ENCODE measurements around the gene BARD1. TPM values are rescaled to one million over a fixed set of nuclear protein-coding genes. Genes with fewer than 3 reads are reported as not detected.
"Not testable (repeated sequence)": the region's sequence is repeated elsewhere in the genome, so short reads cannot be mapped to it uniquely, and the experiment has no call there.

Gene BARD1
- total RNA-seq, 1 donor from 2014 or later: 10.3 TPM

GRCh38 chr2:214772443-214773015 is 37.0 kb downstream of the BARD1 start:
- no peak for DNase-seq (ENCODE audit: low read depth)

- DNase-seq (ENCODE audit: low read depth): peak; percentile 13
Observed at GRCh38 chr2:214765180-214765579, 44.3 kb downstream of the BARD1 start.

GRCh38 chr2:214753455-214753854 is 56.0 kb downstream of the BARD1 start:
- DNase-seq (ENCODE audit: low read depth): no peak

- DNase-seq (ENCODE audit: low read depth): no peak
Observed at GRCh38 chr2:214750529-214750928, 59.0 kb downstream of the BARD1 start.

- DNase-seq (ENCODE audit: low read depth): peak; percentile 33
Observed at GRCh38 chr2:214747992-214748391, 61.5 kb downstream of the BARD1 start.

GRCh38 chr2:214742119-214742518 is 67.4 kb downstream of the BARD1 start:
- DNase-seq (ENCODE audit: low read depth): no peak

- DNase-seq (ENCODE audit: low read depth): peak; percentile 30
Observed at GRCh38 chr2:214740867-214741395, 68.6 kb downstream of the BARD1 start.

- DNase-seq (ENCODE audit: low read depth): no peak
Observed at GRCh38 chr2:214737188-214737587, 72.3 kb downstream of the BARD1 start.

- DNase-seq (ENCODE audit: low read depth): peak; percentile 19
Observed at GRCh38 chr2:214730800-214731407, 78.6 kb downstream of the BARD1 start.

GRCh38 chr2:214730248-214730647 is 79.2 kb downstream of the BARD1 start:
- peak; percentile 24 for DNase-seq (ENCODE audit: low read depth)

- no peak for DNase-seq (ENCODE audit: low read depth)
Observed at GRCh38 chr2:214724741-214725140, 84.7 kb downstream of the BARD1 start.

GRCh38 chr2:214717837-214718236 is 91.6 kb downstream of the BARD1 start:
- not testable (repeated sequence) for DNase-seq (ENCODE audit: low read depth)

GRCh38 chr2:214716811-214717560 is 92.5 kb downstream of the BARD1 start:
- peak; percentile 6 for DNase-seq (ENCODE audit: low read depth)

- DNase-seq (ENCODE audit: low read depth): no peak
Observed at GRCh38 chr2:214715025-214715424, 94.5 kb downstream of the BARD1 start.

- DNase-seq (ENCODE audit: low read depth): no peak
Observed at GRCh38 chr2:214713080-214713830, 96.2 kb downstream of the BARD1 start.

- DNase-seq (ENCODE audit: low read depth): no peak
Observed at GRCh38 chr2:214710729-214711128, 98.8 kb downstream of the BARD1 start.

GRCh38 chr2:214706986-214707385 is 102.5 kb downstream of the BARD1 start:
- DNase-seq (ENCODE audit: low read depth): peak; percentile 11

GRCh38 chr2:214699236-214699635 is 110.2 kb downstream of the BARD1 start:
- DNase-seq (ENCODE audit: low read depth): no peak

- DNase-seq (ENCODE audit: low read depth): no peak
Observed at GRCh38 chr2:214696681-214697080, 112.8 kb downstream of the BARD1 start.

- DNase-seq (ENCODE audit: low read depth): no peak
Observed at GRCh38 chr2:214695789-214696188, 113.7 kb downstream of the BARD1 start.

- not testable (repeated sequence) for DNase-seq (ENCODE audit: low read depth)
Observed at GRCh38 chr2:214683557-214683956, 125.9 kb downstream of the BARD1 start.

- DNase-seq (ENCODE audit: low read depth): no peak
Observed at GRCh38 chr2:214679736-214680135, 129.7 kb downstream of the BARD1 start.
